Hematopoietic multipotent progenitor cell treated with erythropoietin and hydrocortisone succinate and interleukin-3 and kit ligand, for 15 days (in vitro differentiated cells): ENCODE results near the gene PCED1A.
"Not testable (repeated sequence)": the region's sequence is repeated elsewhere in the genome, so short reads cannot be mapped to it uniquely, and the experiment has no call there.

Experiments
- DNase-seq: peaks from one replicate; pipeline ENCODE4 v3.0.0-alpha.2; 2015; ENCODE audit warnings: low spot score

PCED1A gene

GRCh38 chr20:2826655-2827054, 13.8 kb downstream of the PCED1A start:
- no peak for DNase-seq

GRCh38 chr20:2825761-2826160, 14.7 kb downstream of the PCED1A start:
- no peak for DNase-seq

- DNase-seq, result no peak
These were observed 18.4 kb downstream of the PCED1A start for GRCh38 chr20:2822073-2822472.

- DNase-seq, result no peak
These were observed 19.3 kb downstream of the PCED1A start for GRCh38 chr20:2820896-2821869.

GRCh38 chr20:2820084-2820895, 20.2 kb downstream of the PCED1A start:
- no peak for DNase-seq

GRCh38 chr20:2817891-2818595, 22.4 kb downstream of the PCED1A start:
- no peak for DNase-seq

- DNase-seq, result no peak
These were observed 23.1 kb downstream of the PCED1A start for GRCh38 chr20:2817341-2817726.

GRCh38 chr20:2816583-2817340, 23.7 kb downstream of the PCED1A start:
- DNase-seq, result no peak

GRCh38 chr20:2816030-2816582, 24.3 kb downstream of the PCED1A start, which contains the start of gene TMEM239:
TMEM239 (plus strand) TSS chr20:2816364; CDS start chr20:2816555, 191 bp downstream.
- DNase-seq, result no peak

GRCh38 chr20:2815242-2815900, 25.1 kb downstream of the PCED1A start:
- DNase-seq, result no peak

GRCh38 chr20:2814587-2815051, 25.8 kb downstream of the PCED1A start, which contains the start of gene C20orf141:
C20orf141 (plus strand) TSS chr20:2814987; CDS start chr20:2815185, 198 bp downstream.
- no peak for DNase-seq

- DNase-seq, result no peak
These were observed 26.4 kb downstream of the PCED1A start for GRCh38 chr20:2814076-2814475.

- no peak for DNase-seq
These were observed 28.3 kb downstream of the PCED1A start for GRCh38 chr20:2812189-2812588.

- DNase-seq, result no peak
These were observed 30.8 kb downstream of the PCED1A start for GRCh38 chr20:2809690-2810089.

- DNase-seq, result not testable (repeated sequence)
These were observed 32.5 kb downstream of the PCED1A start for GRCh38 chr20:2807929-2808328.

- DNase-seq, result no peak
These were observed 33.4 kb downstream of the PCED1A start for GRCh38 chr20:2807019-2807418.

- DNase-seq, result no peak
These were observed 34.1 kb downstream of the PCED1A start for GRCh38 chr20:2806351-2806701.

GRCh38 chr20:2805689-2806350, 34.6 kb downstream of the PCED1A start:
- no peak for DNase-seq

- no peak for DNase-seq
These were observed 35.4 kb downstream of the PCED1A start for GRCh38 chr20:2804852-2805688.
